HG02840 (cell line): ENCODE measurements around the gene CHMP4B.
"Not testable (repeated sequence)": the region's sequence is repeated elsewhere in the genome, so short reads cannot be mapped to it uniquely, and the experiment has no call there.

ENCODE experiments used
- ATAC-seq: cut with Tn5 transposase; IDR thresholded peaks from one replicate; pipeline ENCODE4 v1.9.1; 2021; ENCODE audit warnings: mild to moderate bottlenecking, moderate library complexity, moderate number of reproducible peaks; ENCODE audit not compliant: unreplicated experiment, low FRiP score

The CHMP4B gene

GRCh38 chr20:33789109-33789857 lies 21.9 kb upstream of the CHMP4B start:
- ATAC-seq: no peak

GRCh38 chr20:33789858-33790182 lies 21.3 kb upstream of the CHMP4B start:
- ATAC-seq: no peak

DNA sequence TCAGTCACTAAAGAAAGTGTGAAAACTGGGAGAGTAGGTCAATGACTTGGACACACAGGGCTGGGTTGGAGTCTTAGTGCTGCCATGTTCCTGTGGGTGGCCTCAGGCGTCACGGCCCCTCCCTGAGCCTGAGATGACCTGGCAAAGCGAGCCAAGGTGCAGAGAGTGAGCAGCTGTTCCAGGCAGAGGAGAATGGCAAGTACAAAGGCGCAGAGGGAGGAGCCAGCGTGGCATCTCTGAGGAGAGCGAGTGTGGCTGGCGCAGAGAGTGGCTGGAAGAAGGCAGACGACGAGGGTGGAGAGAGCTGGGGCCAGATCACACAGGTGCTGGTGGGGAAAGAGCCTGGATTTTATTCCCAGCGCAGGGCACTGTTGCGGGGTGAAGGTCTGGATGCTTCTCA lies 20.6 kb upstream of the CHMP4B start:
- ATAC-seq: no peak

GRCh38 chr20:33791021-33791420 lies 20.1 kb upstream of the CHMP4B start:
- no peak for ATAC-seq

DNA sequence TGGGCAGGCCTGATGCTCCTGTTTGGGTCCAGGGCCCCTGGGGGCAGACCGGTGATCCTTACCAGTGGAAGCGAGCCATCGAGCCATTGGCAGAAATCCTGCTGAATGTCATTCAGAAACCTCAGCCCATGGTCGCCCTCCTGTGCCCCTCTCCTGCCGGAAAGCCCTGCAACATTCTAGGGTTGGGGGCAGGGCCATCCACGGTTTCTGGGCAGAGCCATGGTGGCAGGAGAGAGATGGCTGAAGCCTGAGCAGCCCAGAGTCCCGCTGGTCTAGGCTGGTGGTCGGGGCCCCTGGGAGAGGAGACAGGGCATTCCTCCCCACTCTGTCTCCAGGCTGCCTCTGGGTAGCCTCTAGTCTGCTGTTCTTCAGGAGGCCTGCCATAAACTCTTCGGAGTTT lies 19.6 kb upstream of the CHMP4B start:
- ATAC-seq: no peak

DNA sequence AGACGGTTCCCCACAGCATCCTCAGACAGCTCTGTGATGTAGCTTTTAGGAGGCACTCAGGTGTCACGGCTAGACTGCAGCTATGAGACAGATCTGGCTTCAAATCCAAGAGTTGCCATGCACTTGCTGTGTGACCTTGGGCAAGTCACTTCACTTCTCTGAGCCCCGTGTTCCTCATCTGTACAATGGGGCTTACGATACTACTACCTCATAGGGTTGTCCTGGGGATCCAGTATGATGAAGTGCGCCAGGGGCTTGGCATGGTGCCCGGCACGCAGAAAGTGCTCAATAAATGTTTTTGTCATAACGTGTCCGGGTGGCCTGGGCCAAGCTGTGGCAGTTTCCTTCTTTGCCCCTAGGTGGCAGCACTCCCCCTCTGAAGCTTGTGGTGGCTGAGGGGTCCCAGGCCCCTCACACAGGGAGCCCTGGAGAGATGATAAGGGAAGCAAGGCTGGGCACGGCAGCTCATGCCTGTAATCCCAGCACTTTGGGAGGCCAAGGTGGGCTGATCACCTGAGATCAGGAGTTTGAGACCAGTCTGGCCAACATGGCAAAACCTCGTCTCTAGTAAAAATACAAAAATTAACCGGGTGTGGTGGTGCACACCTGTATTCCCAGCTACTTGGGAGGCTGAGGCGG lies 19.1 kb upstream of the CHMP4B start:
- no peak for ATAC-seq

GRCh38 chr20:33792598-33792989 lies 18.6 kb upstream of the CHMP4B start:
- ATAC-seq: not testable (repeated sequence)

GRCh38 chr20:33793011-33793931 lies 17.9 kb upstream of the CHMP4B start:
- no peak for ATAC-seq

DNA sequence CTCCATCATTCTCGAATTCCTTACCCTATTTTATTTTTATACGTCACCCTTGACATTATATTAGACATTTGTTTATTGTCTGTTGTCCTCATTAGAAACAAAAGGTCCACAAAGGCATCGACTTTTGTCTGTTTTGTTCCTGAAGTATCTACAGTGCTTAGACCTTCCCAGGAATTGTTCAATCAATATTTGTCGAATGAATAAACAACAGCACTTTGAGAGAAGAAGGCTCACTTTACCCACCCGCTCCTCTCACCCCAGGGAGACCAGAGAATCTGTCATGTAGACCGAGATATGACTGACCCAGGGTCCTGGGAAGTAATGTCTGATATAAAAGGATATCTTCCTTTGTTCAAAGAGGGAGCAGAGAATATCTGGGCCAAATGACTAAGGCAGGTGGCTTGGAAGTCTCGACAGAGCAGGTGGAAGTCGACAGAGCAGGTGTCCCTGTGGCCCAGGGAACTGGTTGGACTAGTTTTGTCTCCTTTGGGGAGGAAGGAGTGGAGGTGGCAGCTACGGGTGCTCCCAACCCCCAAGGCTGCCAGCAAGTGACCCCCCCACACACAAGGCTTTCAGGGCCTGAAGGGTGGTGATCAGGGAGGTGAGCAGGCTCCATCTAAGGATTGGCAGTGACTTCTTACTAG lies 14.8 kb upstream of the CHMP4B start:
- no peak for ATAC-seq

DNA sequence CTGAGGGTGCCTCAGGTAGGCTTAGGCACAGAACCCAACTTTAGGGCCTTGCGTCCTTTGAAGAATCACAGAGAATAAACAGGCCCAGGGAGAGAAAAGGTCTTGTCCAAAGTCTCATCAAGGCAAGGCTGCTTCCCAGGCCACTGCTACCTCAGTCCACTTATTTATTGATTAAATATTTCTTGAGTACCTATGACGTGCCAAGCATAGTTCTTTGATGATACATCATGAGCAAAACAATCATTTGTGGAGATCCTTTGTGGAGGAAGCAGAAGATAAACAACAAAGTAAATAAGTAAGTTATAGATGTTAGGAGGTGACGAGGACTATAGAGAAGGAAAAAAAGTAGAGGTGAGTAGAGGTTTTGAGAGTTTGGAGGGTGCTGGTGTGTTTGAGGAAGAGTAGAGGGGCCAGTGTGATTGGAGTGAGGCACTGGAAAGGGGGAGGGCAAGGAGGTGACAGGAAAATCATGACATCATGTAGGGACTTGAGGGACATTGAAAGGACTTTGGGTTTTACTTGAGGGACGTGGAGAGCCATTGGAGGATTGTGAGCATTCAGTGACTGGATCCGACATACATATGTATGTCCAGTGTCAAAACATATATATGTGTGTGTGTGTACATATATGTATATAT lies 14.1 kb upstream of the CHMP4B start:
- ATAC-seq: no peak

DNA sequence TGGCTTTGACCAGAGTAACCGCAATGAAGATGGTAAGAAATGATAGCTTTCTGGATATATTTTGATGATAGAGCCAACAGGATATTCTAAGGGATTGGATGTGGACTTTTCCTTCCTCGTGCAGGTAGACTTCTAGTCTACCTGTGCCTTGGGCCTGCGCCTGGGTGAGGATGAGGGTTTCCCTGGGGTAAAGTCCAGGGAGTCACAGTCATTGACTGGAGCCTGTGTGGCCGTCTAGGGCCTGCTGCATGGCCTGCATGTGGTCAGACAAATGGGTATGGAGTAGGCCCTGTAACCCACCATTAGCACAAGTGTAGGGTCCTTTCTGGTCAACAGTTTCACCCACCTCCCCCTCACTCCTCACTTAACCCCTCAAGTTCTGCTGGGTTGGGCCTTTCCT lies 12.7 kb upstream of the CHMP4B start:
- no peak for ATAC-seq

DNA sequence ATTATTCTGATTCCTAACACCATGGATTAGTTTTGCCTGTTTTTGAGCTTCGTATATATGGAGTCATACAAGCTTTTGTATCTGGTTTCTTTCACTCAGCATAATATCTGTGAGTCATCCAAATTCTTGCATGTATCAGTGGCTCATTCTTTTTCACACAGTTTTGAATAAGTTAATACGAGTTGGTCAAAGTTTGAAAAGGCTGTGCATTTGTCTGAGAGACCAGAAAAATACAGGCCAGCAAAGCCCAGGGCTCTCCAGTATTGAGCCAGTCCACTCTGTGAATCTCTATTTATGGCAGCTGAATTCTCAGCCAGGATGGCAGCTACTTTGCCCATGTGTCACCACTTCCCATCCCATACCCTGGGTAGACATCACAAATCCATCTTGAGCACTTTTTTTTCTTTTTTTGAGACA lies 7.2 kb upstream of the CHMP4B start:
- ATAC-seq: no peak

GRCh38 chr20:33808388-33808787 lies 2.8 kb upstream of the CHMP4B start:
- no peak for ATAC-seq

DNA sequence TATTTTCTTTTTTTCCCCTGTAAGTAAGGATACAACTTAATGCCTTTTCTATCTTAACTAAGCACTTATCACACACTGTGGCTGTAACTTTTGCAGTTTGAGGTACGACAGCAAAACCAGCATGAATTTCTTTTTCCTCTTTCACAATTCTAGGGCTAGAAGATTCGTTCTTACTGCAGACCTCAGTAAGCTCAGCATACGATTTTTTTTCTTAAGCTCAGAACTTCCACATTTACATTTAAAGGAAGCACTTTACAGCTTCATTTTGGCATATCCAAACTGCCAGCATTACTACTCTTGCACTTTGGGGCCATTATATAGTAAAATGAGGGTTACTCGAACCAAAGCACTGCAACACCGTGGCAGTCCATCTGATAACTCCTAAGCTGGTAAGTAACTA lies 889 bp upstream of the CHMP4B start:
- no peak for ATAC-seq

DNA sequence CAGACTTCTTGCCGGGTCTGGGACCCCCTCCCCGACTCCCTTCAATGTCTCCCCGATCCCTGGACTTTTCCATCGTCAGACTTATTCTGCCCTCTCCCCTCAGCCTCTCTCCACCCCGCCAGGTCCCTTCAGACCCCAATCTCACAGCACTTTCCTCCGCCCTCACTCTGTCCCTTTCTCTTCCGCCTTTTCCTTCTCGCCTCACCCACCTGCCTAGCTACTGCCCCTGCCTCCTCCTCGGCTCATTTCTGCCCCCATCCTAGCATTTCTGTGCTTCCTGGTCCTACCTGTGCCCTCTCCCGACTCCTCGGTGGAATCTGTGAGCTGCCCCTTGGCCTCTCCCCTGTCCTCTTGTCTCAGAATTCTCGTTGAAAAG lies 616 bp downstream of the CHMP4B start:
- peak; percentile 18 for ATAC-seq

GRCh38 chr20:33812152-33812849 lies 1.2 kb downstream of the CHMP4B start:
- no peak for ATAC-seq

DNA sequence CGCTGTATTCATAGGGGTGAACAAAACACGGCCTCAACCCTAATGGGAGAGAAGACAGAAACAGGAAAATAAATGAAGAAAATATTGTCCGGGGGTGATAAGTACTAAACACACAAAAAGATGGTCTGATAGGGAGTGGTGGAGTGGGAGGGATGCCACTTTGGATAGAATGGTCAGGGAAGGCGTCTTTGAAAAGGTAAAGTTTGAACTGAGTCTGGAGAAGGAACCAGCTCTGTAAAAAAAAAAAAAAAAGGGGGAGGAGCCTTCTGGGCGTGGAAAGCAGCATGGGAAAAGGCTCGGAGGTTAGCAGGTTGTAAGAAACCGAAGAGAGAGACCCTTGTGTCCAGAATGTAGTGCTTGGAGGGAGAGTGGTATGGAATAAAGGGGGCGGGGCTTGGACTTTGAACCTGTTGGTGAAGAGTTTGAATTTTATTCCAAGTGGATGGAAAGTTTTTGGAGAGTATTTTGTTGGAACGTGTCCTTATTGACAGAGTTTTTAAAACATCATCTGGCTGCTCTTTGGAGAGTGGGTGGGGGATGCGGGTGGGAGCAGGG lies 1.8 kb downstream of the CHMP4B start:
- no peak for ATAC-seq

- no peak for ATAC-seq
These were observed 3.1 kb downstream of the CHMP4B start for GRCh38 chr20:33814238-33814712.

DNA sequence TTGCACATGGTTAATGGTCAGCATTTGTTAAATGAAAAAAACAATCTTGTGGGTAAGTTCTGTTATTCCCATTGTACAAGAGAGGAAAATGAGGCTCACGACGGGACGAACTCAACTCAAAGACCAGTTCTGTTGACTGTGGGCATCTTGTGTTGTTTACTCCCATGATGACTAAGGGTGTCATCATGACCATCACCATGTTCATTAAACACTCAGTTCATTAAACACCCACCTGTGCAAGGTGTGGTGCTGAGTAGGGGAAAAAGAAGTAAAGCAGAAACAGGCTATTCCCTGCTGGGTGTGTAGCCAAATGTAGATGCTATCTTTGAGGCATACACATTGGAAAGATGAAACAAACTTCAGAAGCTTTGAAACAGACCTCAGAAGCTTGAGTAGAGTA lies 4.5 kb downstream of the CHMP4B start:
- ATAC-seq: no peak
